HG03342 (cell line): ENCODE measurements around the gene C15orf62.

Source experiments
- ATAC-seq: cut with Tn5 transposase; IDR thresholded peaks from one replicate; pipeline ENCODE4 v1.9.1; 2021; ENCODE audit warnings: mild to moderate bottlenecking, moderate library complexity; ENCODE audit not compliant: unreplicated experiment

The C15orf62 gene

DNA sequence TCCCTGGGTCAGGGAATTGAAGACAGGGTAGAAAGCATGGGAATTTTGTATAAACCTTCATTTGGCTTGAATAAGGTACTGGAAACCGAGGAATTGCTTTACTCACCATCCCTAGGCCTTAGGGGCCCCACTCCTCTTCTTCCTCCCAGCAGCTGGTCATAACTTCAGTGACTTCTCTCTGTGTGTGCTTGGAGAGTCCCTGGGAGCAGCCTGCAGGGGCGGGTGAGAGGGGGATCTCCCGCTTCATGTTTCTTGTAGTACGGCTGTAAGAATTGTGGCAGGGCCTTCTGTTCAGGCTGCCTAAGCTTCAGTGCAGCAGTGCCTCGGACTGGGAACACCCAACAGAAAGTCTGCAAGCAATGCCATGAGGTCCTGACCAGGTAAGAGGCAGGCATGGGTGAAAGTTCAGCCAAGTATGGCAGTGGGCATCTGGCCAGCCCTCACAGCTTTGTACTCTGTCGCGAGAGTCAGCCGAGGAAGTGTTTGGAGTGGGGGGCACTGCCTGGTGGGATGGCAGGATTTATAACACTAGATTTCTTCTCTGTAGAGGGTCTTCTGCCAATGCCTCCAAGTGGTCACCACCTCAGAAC is 39.2 kb downstream of the C15orf62 start:
- no peak for ATAC-seq

DNA sequence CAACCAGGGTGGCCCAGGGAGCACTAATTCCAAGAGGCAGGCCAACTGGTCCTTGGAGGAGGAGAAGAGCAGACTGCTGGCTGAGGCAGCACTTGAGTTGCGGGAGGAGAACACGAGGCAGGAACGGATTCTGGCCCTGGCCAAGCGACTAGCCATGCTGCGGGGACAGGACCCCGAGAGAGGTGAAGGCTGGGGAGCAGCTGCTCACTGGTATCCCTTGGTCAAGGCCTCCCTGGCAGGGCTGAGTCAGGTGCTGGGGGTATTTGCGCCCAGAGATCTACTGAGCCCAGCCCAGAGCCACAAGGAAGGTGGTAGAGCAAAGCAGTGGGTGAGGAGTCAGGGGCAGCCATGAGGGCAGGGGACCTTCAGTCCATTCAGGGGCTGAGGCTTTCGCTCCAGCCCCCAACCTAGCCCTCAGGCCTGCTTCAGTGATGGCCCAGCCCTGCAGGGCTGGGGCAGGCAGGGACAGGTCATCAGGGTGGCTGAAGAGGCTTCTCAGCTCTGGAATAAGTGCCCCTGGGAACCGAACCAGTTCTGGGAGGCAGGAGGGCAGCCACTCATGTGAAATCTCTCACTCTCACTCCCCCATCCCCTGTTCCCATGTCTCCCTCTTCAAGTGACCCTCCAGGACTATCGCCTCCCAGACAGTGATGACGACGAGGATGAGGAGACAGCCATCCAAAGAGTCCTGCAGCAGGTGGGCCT is 43.1 kb downstream of the C15orf62 start:
- no peak for ATAC-seq

DNA sequence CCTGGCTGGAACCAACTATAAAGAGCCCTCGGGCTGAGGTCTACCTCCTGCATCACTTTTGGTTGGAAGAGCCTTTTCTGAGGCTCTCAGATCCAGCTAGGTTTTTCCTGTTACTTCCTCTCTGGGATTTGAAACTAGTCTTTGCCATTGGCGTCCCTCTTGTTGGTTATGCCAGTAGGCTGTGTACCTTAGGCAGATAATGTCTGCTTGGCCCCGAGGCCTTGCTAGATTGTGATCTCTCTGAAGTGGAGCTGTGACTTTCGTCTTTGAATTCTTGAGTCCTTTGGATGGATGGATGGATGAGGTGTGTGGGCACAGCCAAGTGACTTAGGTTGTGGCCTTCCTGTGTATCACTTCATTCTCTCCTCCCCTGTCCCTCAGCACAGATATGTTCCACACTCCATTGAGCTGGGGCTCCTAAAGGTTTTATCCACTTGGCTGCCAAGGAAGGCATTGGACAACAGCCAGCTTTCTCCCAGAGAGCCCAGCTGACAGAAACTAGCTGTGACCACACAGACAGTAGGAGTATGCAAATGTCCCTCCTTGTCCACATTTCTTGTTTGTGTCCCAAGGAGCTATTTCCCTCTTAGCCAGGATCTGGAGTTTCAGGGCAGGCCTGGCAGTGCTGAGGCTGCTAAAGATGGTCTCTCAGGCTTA is 45.4 kb downstream of the C15orf62 start:
- no peak for ATAC-seq

DNA sequence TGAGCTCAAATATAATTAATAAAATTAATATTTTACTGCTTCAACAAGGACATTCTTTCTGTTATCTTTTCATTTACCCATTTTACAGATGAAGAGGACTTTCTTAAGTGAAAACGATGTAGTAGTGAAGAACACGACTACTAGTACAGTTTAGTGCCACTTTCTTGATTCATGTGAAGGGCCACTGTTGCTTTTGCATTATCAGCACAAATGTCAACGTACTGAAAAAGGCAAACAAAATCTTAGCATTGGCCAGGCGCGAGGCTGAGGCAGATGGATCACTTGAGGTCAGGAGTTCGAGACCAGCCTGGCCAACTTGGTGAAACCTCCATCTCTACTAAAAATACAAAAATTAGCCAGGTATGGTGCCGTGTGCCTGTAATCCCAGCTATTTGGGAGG is 49.3 kb downstream of the C15orf62 start:
- no peak for ATAC-seq

DNA sequence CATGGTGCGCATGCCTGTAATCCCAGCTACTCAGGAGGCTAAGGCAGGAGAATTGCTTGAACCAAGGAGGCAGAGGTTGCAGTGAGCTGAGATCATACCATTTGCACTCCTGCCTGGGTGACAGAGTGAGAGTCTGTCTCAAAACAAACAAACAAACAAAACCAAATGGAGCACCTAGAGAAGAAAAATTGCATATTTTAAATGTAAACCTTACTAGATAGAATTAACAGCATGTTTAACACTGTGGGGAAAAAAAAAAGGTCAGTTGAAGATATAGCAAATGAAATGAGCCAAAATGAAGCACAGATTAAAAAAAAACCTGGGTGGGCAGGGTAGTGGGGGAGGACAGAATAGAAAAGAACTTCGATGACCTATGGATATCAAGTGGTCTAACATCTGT is 51.4 kb downstream of the C15orf62 start:
- no peak for ATAC-seq
